VCaP (cell line): ENCODE data around the gene XPA.

Experiments
- H3K27ac ChIP-seq: fragments of 450-650 bp; 2 replicates; pipeline ENCODE4 v1.5.1; 2017
- TF ChIP-seq, protein P1 (sequence below): fragments of 450-650 bp; conservative IDR thresholded peaks from 2 replicates; pipeline ENCODE4 v1.5.1; 2017; ENCODE audit warnings: mild to moderate bottlenecking, moderate library complexity

Gene XPA

DNA sequence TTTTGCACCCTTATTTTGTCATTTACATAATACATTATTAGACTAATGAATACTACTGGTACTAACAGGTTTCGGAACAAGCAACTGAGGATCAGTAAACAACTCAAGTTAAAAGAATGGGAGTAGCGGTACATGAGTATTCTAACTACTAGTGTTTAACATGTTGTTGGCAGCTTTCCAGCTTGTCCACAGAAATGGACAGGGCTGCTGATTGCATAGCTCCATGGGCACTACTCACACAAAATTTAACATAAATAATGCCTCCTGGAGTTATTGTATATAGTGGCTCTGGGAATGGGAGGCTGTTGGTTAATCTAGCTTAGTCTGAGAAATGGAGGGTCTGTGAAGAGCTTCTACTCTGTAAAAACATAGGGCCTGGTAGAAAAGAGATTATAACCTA lies 56.8 kb downstream of the XPA start:
- TF ChIP-seq, protein P1, sequence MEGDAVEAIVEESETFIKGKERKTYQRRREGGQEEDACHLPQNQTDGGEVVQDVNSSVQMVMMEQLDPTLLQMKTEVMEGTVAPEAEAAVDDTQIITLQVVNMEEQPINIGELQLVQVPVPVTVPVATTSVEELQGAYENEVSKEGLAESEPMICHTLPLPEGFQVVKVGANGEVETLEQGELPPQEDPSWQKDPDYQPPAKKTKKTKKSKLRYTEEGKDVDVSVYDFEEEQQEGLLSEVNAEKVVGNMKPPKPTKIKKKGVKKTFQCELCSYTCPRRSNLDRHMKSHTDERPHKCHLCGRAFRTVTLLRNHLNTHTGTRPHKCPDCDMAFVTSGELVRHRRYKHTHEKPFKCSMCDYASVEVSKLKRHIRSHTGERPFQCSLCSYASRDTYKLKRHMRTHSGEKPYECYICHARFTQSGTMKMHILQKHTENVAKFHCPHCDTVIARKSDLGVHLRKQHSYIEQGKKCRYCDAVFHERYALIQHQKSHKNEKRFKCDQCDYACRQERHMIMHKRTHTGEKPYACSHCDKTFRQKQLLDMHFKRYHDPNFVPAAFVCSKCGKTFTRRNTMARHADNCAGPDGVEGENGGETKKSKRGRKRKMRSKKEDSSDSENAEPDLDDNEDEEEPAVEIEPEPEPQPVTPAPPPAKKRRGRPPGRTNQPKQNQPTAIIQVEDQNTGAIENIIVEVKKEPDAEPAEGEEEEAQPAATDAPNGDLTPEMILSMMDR: no peak
- H3K27ac ChIP-seq: no peak overlapping the region

DNA sequence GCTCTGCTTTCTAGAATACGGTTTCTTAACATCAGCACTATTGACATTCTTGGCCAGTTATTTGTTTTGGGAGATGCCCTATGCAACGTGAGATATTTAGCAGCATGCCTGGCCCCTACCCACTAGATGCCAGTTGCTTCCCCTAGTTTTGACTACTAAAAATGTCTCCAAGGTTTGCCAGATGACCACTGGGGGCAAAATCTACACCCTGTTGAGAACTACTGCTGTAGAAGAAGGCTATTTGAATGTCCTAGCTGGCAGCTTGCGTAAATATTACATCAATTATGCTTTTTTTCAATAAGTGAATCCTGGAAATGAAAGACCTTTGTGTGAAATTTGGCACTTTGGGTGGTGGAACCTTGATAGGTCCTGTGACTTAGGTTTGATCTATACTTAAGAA lies 58.5 kb downstream of the XPA start:
- no peak overlapping the region for H3K27ac ChIP-seq
- TF ChIP-seq, protein P1: no peak; the same call in 1 of the 2 replicates

DNA sequence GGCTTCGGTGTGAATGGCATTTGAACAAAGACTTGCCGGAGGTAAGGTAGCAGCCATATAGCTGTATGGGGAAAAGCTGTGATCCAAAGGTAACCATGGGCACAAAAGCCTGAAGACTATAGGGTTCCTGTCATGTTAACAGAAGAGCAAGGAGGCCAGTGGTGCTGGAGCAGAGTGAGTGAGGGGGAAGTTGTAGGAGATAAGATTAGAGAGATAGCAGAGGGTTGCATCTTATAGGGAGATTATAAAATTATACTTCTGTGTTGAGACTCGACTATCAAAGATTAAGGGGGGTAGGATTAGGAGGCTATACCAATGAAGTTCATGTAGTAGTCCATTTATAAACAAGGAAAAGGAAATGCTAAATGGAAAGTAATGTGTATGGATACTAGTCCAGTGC lies 60.2 kb downstream of the XPA start:
- H3K27ac ChIP-seq: no peak overlapping the region
- TF ChIP-seq, protein P1: no peak

DNA sequence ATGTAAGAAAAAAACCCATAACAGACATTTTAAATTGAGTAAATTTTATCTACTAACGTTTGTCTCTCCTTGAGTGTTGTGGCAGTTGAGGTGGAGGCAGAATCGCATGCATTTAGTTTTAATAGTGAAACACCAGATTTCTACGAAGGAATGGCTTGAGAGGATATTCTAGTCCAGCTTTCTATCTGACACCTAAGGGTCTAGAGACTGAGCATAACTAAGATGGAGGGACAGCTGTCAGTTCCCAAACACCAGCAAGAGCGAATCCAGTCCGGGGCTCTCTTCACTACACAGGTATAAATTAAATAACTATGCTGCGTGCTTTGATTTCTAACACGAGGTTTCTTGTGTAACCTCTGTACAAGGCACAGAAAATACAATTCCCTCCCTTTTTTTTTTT lies 62.1 kb downstream of the XPA start:
- H3K27ac ChIP-seq: peak overlapping the region; percentile 96
- TF ChIP-seq, protein P1: no peak

DNA sequence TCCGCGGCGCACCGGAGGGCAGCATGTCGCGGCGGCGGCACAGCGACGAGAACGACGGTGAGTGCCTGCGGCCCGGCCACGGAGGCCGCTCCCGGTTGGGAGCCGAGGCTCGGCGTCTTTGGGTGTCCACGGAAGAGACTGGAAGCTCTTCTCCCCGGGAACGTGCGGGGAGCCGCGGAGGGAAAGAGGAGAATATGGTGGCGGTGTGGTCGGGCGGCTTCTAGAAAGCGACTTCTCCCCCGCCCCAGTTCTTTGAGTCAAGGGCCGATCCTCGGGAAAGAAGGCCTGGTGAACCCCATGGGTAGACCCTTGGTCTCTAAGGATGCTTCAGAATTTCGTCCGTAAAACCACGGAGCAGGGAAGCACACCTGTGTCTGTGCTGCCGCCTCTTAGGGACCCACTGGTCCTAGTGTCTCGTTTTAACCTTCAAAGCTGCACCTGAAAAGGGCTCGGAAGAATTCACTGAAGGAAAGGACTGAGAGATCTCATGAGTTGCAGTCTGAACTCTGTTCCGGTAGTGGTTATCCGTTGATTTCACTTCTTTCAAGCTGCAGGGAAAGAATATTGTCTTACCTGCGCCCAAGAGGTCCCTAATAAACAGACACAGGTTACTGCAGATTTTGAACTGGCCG lies 63.2 kb downstream of the XPA start:
- TF ChIP-seq, protein P1: no peak
- peak overlapping the region; percentile 96 for H3K27ac ChIP-seq

DNA sequence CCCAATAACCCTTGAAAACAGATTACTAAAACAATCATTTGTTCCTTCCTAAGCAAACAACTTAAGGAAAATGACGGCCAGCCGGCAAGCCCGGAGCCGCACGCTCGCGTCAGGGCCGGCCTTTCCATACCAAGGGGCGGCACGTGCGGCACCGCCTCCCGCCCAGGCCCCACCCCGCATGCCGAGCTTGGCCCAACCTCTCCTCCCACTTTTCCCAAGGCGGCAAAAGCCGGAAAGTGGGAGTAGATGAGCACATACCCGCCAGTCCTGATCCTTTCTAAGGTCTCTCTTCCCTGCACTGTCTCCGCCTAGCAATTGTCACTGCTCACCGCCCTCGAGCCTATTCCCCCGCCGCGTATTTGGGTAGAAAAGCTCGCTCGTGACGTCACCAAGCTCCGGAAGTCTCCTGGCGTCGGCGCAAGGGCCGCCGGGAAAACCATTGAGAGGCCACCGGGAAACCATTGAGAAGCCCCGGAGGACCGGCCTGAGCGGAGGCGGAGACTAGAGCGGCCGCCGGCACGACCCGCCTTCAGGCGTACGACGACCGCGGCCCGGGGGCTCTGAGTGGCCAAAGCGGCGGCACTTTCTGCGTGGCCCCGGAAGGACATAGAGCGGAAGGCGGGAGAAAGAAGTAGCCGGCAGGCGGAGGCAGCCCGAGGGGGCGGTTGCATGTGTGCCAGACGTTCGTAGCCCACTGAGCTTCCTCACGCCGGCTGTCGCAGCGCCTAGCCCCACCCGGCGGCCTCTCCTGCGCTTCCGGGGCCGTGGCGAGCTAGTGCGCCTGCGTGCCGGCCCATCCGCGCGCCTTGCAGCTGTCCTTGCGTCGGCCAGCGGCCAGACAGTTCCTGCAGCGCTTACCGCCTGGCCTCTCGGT lies 63.9 kb downstream of the XPA start, which contains the start of the genes NCBP1 and TSTD2:
Gene NCBP1 (plus strand): TSS at position 837 of the 874 bp plus-strand sequence. CDS start 61 bp downstream, outside the sequence.
Gene TSTD2 (minus strand): TSS at position 384 of the 874 bp plus-strand sequence. CDS start 5,806 bp downstream, outside the sequence.
- H3K27ac ChIP-seq: peak within 1 kb of the TSS; percentile 96
- TF ChIP-seq, protein P1: no peak

DNA sequence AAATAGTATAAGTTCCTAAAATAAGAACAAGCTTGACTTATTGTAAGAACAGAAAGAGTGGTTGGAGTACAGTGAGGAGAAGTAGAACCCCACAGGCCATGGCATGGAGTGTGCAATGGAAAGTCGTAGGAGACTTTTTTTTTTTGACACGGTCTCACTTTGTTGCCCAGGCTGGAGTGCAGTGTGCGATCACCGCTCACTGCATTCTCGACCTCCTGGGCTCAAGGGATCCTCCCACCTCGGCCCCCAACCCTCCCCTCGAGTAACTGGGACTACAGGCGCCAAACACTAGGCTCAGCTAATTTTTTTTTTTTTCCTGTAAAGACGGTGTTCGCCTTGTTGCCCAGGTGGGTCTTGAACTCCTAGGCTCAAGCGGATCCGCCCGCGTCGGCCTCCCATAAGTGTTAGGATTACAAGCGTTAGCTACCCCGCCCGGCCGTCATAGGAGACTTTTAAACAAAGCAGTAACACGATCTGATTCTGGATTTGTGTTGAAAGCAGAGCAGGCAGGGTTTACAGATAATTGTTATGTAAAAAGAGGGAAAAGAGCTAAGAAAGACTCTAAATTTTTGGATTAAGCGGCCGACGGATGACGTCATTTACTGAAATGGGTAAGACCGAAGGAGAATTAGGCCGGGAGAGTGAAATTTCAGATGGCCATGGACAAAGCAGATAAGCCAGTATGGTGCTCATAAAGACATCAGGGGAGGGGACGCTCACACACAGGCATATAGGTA lies 64.7 kb downstream of the XPA start:
- H3K27ac ChIP-seq: peak overlapping the region; percentile 96

More for the DNA sequence above, 64.7 kb downstream of the XPA start:
- TF ChIP-seq, protein P1: no peak
